ENCODE data around the gene LRMDA.
A peak's percentile ranks its signal among the peaks of the same experiment; 100 is the strongest.

The LRMDA gene

GRCh38 chr10:75952093-75952492 is 520.7 kb downstream of the LRMDA start:
- TF ChIP-seq, protein P1, sequence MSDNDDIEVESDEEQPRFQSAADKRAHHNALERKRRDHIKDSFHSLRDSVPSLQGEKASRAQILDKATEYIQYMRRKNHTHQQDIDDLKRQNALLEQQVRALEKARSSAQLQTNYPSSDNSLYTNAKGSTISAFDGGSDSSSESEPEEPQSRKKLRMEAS (IDR thresholded peaks at IDR 0.05): no peak
- TF ChIP-seq TEAD4 (IDR thresholded peaks at IDR 0.05): no peak
- TF ChIP-seq REST (IDR thresholded peaks at IDR 0.05; ENCODE audit: low read depth): no peak
- TF ChIP-seq NFIC (IDR thresholded peaks at IDR 0.05): no peak
- TF ChIP-seq TAF1 (IDR thresholded peaks at IDR 0.05; ENCODE audit: low read depth): no peak
- TF ChIP-seq FOXM1 (IDR thresholded peaks at IDR 0.05; ENCODE audit: borderline replicate concordance, low read depth): no peak
- no peak for TF ChIP-seq CREB1 (IDR thresholded peaks at IDR 0.05; ENCODE audit: low read depth)
- no peak for TF ChIP-seq CEBPB (IDR thresholded peaks at IDR 0.05)
- no peak for TF ChIP-seq ZBTB7A (IDR thresholded peaks at IDR 0.05; ENCODE audit: low read depth)
- TF ChIP-seq, protein P2, sequence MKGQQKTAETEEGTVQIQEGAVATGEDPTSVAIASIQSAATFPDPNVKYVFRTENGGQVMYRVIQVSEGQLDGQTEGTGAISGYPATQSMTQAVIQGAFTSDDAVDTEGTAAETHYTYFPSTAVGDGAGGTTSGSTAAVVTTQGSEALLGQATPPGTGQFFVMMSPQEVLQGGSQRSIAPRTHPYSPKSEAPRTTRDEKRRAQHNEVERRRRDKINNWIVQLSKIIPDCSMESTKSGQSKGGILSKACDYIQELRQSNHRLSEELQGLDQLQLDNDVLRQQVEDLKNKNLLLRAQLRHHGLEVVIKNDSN (IDR thresholded peaks at IDR 0.05): no peak
- no peak for TF ChIP-seq YY1 (IDR thresholded peaks at IDR 0.05; ENCODE audit: low read depth)
- TF ChIP-seq RAD21 (IDR thresholded peaks at IDR 0.05; ENCODE audit: low read depth): no peak
- TF ChIP-seq EP300 (IDR thresholded peaks at IDR 0.05; ENCODE audit: borderline replicate concordance): no peak
- TF ChIP-seq EGR1 (IDR thresholded peaks at IDR 0.05): no peak
- no peak for TF ChIP-seq TCF12 (IDR thresholded peaks at IDR 0.05; ENCODE audit: low read depth)

- TF ChIP-seq RAD21 (IDR thresholded peaks at IDR 0.05; ENCODE audit: low read depth): no peak
- no peak for TF ChIP-seq NFIC (IDR thresholded peaks at IDR 0.05)
- TF ChIP-seq EGR1 (IDR thresholded peaks at IDR 0.05): no peak
- no peak for TF ChIP-seq CEBPB (IDR thresholded peaks at IDR 0.05)
- no peak for TF ChIP-seq REST (IDR thresholded peaks at IDR 0.05; ENCODE audit: low read depth)
- TF ChIP-seq FOXM1 (IDR thresholded peaks at IDR 0.05; ENCODE audit: borderline replicate concordance, low read depth): no peak
- TF ChIP-seq, protein P1 (IDR thresholded peaks at IDR 0.05): no peak
- TF ChIP-seq CREB1 (IDR thresholded peaks at IDR 0.05; ENCODE audit: low read depth): no peak
- TF ChIP-seq, protein P2 (IDR thresholded peaks at IDR 0.05): no peak
- TF ChIP-seq ZBTB7A (IDR thresholded peaks at IDR 0.05; ENCODE audit: low read depth): no peak
- no peak for TF ChIP-seq TCF12 (IDR thresholded peaks at IDR 0.05; ENCODE audit: low read depth)
- TF ChIP-seq EP300 (IDR thresholded peaks at IDR 0.05; ENCODE audit: borderline replicate concordance): no peak
- TF ChIP-seq TEAD4 (IDR thresholded peaks at IDR 0.05): no peak
- no peak for TF ChIP-seq YY1 (IDR thresholded peaks at IDR 0.05; ENCODE audit: low read depth)
- TF ChIP-seq TAF1 (IDR thresholded peaks at IDR 0.05; ENCODE audit: low read depth): no peak
Observed at GRCh38 chr10:75954486-75954885, 523.1 kb downstream of the LRMDA start.

- TF ChIP-seq EGR1 (IDR thresholded peaks at IDR 0.05): no peak
Observed at GRCh38 chr10:75955973-75956502, 524.6 kb downstream of the LRMDA start.

DNA sequence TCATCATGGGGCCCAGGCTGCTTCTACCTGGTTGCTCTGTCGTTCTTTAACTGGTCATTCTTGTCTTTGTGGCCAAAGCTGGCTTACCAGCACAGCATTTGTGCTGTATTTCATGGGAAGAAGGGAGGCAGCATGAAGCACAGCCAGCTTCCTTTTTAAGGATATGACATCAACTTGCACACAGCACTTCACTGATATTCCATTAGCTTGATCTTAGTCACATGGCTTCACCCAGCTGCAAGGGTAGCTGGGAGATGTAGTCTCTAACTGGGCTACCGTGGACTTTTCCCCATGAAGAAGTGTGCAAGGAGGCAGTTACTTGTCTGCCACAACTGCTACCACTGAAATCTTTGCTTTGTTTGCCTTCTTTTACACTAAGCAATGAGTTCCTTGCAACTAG is 525.2 kb downstream of the LRMDA start:
- TF ChIP-seq, protein P2 (IDR thresholded peaks at IDR 0.05): peak; percentile 83
- TF ChIP-seq CREB1 (IDR thresholded peaks at IDR 0.05; ENCODE audit: low read depth): no peak
- no peak for TF ChIP-seq ZBTB7A (IDR thresholded peaks at IDR 0.05; ENCODE audit: low read depth)

DNA sequence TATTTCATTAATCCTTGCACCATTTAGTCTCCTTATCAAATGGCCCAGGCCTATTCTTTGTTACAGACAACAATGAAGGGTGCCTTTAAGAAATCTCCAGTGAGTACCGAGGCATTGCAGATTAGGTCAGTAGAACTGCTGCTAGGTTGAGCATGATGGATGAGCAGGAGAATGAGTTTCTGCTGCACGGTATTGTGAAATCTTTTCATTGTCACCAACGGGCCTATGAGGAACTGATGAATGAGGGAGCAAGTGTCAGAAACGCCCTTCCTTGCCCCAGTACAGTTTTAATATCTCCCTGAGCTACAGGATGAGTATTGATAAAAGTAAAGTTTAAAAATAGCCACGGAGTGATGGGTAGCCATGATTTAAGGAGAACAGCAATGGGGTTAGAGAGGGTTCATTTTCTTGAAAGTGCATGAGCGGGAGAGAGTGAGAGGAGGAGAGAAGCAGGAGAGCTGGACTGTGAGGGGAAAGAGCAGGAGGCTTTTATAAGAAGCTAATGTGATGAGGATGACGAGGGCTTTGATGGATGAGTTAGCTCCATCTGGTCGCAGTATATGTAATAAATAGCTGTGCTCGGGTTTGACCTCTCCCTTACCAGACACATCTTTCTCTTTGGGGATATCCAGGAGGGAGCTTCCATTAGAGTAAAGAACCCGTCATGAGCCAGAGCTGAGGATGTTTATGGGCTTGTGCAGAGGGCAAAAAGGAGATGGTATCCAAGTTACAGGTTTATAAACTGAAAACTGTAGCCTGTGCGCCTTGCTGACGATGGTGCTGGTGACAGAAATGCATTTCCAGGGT is 526.1 kb downstream of the LRMDA start:
- no peak for TF ChIP-seq EGR1 (IDR thresholded peaks at IDR 0.05)
- no peak for TF ChIP-seq RAD21 (IDR thresholded peaks at IDR 0.05; ENCODE audit: low read depth)
- TF ChIP-seq, protein P1 (IDR thresholded peaks at IDR 0.05): no peak
- TF ChIP-seq, protein P2 (IDR thresholded peaks at IDR 0.05): no peak
- TF ChIP-seq TAF1 (IDR thresholded peaks at IDR 0.05; ENCODE audit: low read depth): no peak
- no peak for TF ChIP-seq REST (IDR thresholded peaks at IDR 0.05; ENCODE audit: low read depth)
- no peak for TF ChIP-seq CEBPB (IDR thresholded peaks at IDR 0.05)
- no peak for TF ChIP-seq TCF12 (IDR thresholded peaks at IDR 0.05; ENCODE audit: low read depth)
- TF ChIP-seq TEAD4 (IDR thresholded peaks at IDR 0.05): no peak
- TF ChIP-seq CREB1 (IDR thresholded peaks at IDR 0.05; ENCODE audit: low read depth): no peak
- no peak for TF ChIP-seq YY1 (IDR thresholded peaks at IDR 0.05; ENCODE audit: low read depth)
- no peak for TF ChIP-seq EP300 (IDR thresholded peaks at IDR 0.05; ENCODE audit: borderline replicate concordance)
- no peak for TF ChIP-seq FOXM1 (IDR thresholded peaks at IDR 0.05; ENCODE audit: borderline replicate concordance, low read depth)

Data from Ishikawa (cell line).